ENCODE measurements around the gene STK40.

The STK40 gene, protein sequence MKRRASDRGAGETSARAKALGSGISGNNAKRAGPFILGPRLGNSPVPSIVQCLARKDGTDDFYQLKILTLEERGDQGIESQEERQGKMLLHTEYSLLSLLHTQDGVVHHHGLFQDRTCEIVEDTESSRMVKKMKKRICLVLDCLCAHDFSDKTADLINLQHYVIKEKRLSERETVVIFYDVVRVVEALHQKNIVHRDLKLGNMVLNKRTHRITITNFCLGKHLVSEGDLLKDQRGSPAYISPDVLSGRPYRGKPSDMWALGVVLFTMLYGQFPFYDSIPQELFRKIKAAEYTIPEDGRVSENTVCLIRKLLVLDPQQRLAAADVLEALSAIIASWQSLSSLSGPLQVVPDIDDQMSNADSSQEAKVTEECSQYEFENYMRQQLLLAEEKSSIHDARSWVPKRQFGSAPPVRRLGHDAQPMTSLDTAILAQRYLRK

DNA sequence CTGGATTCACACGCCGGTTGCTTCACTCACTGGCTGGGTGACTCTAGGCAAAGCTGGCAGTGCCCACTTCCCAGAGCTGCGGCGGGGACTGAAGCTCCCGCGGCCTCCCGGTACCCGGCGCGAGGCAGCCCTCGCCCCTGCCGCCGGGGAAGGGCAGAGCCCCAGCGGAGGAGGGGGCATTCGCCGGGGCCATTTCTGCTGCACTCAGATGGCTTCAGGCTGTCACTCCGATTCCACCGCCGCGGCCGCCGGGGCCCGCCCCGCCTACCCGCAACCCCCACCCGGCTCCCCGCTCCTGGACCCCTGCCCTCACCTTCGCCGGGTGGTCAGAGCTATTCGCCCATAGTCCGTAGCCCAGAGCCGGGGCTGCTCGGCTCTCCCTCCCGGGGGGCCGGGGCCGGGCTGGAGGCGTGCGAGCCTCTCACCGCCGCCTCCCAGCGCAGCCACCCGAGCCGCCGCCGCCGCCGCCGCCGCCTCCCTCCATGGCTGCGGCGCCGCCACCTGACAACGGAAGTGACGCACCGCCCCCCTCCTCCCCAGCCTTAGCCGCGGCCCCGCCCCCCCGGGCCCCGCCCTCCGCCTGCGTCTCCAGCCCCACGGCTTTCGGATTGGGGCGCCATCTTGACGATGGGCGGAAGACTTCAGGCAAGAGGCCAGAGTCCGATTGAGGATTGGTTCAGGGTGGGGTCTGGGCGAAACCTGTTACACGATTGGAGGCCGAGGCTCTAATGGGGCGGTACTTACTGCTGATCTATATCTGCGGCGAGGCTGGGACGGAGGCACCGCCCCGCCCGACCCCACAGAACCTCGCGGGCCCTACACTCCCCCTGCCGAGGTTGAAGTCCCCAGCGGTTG lies at the start of gene STK40:
TSS of gene STK40 (minus strand) at position 515 of the 855 bp plus-strand sequence. CDS start 24,592 bp downstream, outside the sequence.
- DNase-seq (ENCODE audit: low read depth in 2 of 3, low spot score in 2 of 3): peak; percentile 89 to 97 (median 94)

DNA sequence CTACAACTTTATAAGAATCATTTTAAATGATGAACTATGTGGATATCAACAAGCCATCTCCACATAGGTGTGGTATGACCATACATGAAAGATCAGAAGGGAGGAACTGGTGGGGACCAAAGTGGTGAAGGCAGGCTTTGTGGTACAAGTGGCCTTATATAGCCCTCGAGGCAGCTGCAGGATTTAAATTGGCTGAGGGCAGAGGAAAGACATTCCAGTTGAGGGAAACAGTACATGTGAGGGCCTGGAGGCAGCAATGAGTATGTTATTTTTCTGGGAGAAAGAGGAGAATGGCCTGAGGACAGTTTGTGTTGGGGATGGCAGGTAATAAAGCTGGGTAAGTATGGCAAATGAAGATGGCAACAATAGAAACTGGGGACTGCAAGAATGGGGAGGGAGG lies 47.4 kb upstream of the STK40 start:
- DNase-seq (ENCODE audit: low read depth in 2 of 3, low spot score in 2 of 3): no peak

DNA sequence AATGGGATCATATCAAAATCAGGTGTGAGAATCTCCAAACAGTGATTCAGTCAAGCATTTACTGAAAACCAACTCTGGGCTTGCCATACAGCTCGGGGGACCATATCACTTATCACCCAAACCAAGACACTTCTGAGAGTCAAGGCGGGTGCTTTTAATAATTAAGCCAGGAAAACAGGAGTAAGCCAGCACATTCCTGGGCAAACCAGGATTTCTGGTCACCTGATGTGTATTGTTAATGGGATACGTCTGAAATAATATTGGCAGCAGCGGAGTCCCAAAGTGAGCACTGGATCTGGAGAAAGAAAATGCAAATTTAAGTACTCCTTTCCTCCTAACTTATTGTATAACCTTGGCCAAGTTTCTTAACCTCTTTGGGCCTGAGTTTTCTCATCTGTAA lies 46.9 kb upstream of the STK40 start:
- no peak for DNase-seq (ENCODE audit: low read depth in 2 of 3, low spot score in 2 of 3)

DNA sequence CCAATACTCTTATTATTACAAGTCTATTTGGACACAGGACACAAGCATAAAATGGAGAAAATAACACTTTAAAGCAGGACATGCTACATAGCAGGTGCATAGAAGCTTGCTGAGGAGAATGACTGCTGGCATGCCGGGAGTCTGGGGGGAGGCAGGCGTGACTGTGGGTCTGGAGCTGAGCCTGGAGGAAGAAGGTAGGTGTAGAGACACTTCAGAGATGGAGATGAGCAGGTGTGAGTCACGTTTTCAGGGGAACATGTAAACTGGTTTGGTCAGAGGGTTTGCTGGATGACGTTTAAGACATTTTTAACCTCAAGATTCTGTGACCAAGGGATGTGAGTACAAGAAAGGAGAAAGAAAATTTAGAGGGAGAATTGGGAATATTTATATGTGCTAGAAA lies 40.1 kb upstream of the STK40 start:
- DNase-seq (ENCODE audit: low read depth in 2 of 3, low spot score in 2 of 3): no peak

DNA sequence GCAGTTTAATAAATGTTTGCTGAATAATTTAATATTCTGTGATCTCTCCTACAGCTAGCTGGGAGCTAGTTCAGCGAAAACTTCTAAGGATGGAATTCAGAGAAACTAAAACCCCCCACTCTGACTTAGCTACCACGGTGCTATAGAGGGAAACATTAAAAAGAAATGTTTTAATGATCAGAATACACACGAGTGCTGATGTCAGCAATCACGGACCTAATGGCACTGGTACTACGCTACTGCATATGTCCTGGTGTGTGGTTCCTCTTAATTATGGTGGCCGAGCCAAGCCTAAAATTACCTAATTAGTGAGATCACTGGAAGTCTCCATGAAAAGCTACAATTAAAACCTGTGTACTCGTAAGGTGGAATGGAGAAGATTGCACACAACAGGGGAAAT lies 35.9 kb upstream of the STK40 start:
- no peak for DNase-seq (ENCODE audit: low read depth in 2 of 3, low spot score in 2 of 3)

DNA sequence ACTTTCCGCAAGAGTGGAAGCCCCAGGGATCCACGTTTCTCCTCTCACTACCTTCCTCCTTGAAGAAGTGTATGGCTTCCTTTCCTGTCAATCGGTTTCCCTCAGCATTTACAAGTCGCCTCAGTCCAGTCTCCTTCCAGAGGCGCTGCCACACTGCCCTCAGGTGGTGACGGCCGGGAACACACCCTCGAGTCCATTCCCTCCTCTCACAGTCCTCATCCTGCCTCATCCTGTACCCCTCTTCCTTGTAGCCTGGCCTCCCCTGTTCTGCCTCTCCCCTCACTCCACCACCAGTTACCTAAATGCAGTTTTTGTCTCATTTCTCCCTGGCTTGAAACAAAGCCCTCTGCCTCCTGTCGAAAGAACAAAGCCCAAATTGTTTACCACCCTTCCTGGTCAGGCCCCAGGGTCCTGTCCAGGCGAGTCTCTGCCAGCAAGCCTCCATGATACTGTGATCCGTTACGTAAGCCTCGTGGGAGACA lies 35.2 kb upstream of the STK40 start:
- peak; percentile 70 to 97 (median 94) for DNase-seq (ENCODE audit: low read depth in 2 of 3, low spot score in 2 of 3)

DNA sequence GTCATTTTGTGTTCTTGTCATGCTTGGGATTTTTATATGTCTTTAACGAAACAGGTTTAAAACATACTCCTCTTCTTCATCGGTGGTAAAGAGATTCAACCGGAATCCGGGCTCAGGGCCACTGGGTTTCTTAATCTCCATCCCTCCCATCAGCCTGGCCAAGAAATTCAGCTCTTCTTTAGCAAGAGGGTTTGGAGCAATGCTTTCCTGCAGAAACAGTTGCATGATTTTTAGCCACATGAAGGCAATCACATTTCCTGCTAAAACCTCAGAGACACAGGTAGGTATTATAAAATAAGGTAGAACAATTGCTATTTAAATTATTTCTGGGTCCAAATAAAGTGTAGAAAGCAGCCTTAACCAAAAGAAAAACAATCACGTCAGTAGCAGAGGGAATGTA lies 34.7 kb upstream of the STK40 start:
- DNase-seq (ENCODE audit: low read depth in 2 of 3, low spot score in 2 of 3): no peak

DNA sequence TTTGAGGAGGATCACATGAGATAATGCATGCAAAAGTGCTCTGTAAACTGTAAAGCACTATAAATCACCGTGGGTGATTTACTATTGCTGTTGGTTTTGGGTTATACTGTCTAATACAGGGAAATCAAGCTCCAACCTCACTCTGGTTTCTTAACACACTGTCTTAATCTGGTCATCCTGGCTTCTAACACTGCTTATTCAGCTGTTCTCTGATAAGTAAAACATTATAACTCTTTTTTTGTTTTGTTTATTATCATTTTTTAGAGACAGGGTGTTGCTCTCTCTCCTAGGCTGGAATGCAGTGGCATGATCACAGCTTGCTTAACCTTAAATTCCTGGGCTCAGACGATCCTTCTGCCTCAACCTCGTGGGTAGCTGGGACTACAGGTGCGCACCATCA lies 33.8 kb upstream of the STK40 start:
- no peak for DNase-seq (ENCODE audit: low read depth in 2 of 3, low spot score in 2 of 3)

DNA sequence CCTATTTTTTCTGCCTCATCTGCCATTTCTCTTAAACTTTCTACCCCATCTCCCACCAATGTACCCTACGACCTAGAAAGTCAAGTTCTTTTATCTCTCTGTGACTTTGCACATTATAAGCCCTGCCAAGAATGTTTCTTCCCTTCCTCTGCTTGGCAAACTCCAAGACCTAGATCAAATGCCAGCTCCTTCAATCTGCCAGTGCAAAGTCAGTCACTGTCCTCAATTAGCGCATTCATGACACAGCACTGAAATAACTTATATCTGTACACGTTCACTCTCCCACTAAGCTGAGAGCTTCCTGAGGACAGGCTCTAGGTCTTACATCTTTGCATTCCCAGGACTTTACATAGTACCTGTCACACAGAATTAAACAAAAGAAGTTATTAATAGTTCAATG lies 33.4 kb upstream of the STK40 start:
- DNase-seq (ENCODE audit: low read depth in 2 of 3, low spot score in 2 of 3): no peak

DNA sequence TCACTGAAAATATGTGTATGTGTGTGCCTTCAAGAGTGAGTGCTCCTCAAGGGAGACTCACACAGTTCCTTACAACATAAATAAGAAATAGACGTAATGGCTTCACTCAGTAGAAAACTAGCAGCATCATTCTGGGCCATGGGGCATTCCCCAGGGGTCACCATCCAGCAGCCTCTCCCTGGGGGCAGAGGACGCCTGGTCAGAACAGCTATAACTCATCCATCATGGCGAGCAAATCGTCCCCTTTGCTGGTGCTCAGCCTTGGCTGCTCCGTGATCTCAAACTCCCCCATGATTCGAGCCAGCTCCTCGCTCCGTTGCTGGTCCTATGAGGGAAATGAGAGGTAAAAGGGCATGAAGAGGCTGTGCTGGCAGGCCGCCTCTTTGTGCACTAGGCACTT lies 32.2 kb upstream of the STK40 start:
- no peak for DNase-seq (ENCODE audit: low read depth in 2 of 3, low spot score in 2 of 3)

DNA sequence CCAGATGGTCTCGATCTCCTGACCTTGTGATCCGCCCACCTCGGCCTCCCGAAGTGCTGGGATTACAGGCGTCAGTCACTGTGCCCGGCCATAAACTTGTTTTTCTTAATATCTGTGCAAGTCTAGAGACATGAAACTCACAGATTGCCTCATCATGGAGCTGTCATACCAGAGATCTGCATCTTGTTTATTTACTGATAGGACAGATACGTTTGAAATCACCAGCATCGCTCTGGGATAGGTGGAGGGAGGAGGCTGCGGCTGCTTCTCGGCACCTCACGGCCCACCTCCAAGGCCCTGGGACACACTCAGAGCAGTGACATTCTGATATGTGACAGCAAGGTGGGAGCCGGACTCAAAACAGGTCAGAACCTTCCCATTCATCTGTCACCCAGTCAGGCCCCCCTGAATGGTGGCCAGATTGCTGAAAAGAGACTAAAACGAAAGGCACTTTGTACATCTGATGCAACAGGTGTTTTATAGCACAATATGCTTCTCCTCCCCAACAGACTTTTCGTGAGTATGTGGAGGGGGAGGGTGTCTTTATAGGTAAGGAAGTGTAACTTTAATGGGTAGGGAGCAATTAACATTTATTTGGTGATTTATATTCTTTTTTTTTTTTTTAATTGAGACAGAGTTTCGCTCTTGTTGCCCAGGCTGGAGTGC lies 30.1 kb upstream of the STK40 start:
- no peak for DNase-seq (ENCODE audit: low read depth in 2 of 3, low spot score in 2 of 3)

DNA sequence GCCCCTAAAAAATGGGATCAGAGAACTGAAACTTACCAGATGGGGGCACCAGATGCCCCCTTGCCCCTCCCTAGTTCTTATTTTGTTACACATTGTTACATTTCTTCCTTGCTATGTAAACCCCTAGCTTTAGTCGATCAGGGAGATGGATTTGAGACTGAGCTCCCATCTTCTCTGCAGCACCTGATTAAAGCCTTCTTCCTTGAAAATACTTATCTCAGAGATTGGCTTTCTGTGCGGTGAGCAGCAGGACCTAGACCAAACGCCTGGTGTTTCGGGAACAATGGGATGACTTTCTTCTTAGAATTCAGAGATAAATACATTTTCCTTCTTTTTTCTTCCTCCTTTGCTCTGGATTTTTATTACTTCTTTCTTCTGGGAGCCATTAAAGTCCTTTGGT lies 28.7 kb upstream of the STK40 start:
- no peak for DNase-seq (ENCODE audit: low read depth in 2 of 3, low spot score in 2 of 3)

DNA sequence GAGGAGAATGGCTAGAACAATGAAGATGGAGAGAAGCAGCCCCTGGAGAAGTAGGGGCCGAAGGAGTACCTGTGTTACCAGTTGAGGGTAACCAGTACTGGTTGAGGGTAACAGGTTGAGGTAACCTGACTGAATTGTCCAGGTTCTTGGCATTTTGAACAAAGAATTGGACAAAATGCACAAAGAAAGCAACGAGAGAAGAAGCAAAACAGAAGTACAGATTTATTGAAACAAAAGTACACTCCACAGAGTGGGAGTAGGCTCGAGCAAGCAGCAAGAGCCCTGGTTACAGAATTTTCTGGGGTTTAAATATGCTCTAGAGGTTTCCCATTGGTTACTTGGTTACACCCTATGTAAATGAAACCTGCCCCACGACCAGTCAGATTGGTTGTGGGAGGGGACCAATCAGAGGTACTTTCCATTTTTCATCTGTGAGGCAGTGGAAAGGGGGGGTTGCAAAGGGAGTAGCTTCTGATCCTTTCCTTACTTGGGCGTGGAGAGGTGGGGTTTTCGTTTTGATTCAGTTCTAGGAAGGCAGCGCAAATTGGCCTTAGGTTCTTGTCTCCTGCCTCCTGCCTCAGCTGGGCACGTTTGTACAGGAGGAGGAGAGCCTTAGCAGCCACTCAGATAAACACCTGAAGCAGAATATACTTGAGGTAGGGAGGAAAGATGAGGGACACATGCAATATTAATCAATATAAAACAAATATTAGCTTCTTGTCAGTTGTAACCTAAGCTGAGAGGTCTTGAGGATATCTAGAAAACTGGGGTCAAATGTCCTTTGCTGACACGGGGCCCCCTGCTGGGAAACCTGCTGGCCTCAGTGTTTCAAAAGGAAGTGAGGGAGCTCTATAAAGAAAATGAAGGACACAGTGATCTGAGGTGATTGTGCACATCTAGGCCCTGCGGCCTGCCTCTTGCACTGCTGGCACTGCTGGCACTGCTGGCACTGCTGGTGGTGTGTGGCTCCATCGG lies 26.2 kb upstream of the STK40 start:
- DNase-seq (ENCODE audit: low read depth in 2 of 3, low spot score in 2 of 3): no peak

DNA sequence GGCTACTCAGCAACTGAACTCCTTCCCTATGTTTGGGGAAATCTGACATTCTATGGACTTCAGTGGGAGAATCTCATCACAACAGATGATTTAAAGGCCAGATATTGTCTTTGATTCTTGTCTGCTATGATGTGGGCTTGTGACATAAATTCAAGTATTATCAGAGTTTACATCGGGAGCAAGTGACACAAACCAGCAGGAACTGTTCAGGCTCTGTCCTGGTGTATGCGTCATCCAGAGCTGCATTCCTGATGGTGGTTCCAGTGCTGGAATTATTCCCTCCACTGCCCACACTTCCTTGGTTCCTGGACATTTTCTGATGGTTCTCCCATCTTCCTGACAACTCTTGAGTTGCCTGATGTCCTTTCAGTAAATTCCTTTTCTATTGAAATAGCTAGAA lies 22.8 kb upstream of the STK40 start:
- no peak for DNase-seq (ENCODE audit: low read depth in 2 of 3, low spot score in 2 of 3)

DNA sequence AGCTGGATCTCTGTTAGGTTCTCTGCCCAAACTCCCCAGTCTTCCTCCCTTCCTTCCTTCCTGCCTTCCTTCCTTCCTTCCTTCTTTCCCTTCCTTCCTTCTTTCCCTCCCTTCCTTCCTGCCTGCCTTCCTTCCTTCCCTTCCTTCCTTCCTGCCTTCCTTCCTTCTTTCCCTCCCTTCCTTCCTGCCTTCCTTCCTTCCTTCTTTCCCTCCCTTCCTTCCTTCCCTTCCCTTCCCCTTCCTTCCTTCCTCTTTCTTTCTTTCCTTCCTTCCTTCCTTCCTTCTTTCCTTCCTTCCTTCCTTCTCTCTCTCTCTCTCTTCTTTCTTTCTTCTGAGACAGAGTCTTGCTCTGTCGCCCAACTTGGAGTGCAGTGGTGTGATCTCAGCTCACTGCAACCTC lies 20.7 kb upstream of the STK40 start:
- no peak for DNase-seq (ENCODE audit: low read depth in 2 of 3, low spot score in 2 of 3)

DNA sequence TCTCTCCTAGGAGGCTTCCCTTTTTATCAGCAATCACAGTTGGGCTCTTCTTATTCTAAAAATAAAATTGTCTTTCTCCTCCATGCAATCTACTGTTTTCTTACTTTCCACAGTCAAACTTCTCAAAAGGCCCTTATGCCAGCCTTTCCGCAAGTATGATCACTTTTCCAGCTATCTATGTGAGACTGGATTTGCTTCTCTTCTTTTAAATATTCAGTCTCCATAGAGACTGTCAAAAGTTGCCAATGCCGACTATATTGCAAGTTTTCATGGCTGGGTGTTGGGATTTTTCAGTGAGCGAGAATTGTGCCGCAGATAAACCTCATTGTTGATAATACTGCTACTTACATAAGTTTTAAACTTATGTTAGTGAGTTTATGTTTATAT lies 16.8 kb upstream of the STK40 start:
- DNase-seq (ENCODE audit: low read depth in 2 of 3, low spot score in 2 of 3): no peak

DNA sequence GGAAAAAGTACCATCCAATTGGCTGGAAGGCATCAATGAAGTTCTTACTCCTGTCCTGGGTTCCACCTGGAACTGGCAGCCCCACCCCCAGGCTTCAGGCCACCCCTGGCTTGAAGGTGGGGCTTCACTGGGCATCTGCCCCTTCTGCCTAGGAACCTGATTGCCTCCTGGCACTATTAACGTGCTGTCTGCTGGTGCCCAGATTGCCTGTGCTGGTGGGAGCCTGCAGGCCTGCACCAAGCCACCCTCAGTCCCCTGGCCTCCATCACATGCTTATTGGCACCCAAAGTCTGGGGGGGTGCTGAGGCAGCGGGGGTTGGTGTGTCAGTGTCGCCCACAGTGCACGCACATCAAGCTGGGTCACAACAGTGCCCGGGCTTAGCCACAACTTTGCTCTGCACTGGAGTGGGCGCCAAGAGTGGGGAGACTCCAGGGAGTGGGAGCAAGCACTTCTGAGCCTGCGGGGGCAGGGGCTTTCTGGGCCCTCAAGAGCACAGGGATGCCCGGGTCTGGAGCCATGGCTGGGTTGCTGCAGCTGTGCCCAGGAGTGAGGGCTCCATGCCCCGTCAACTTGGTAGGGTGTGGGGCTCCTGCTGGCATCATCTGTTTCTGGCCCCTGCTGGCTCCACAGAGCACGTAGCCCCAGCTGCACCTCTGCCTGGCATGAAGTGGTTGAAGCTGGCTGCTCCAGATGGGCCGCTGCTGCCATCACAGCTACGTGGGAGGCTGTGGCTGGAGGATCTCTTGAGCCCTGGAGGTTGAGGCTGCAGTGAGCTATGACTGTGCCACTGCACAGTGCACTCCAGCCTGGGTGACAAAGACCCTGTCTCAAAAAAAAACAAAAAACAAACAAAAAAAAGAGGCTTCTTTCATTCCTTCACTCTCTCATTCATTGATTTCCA lies 16.1 kb upstream of the STK40 start:
- DNase-seq (ENCODE audit: low read depth in 2 of 3, low spot score in 2 of 3): no peak

DNA sequence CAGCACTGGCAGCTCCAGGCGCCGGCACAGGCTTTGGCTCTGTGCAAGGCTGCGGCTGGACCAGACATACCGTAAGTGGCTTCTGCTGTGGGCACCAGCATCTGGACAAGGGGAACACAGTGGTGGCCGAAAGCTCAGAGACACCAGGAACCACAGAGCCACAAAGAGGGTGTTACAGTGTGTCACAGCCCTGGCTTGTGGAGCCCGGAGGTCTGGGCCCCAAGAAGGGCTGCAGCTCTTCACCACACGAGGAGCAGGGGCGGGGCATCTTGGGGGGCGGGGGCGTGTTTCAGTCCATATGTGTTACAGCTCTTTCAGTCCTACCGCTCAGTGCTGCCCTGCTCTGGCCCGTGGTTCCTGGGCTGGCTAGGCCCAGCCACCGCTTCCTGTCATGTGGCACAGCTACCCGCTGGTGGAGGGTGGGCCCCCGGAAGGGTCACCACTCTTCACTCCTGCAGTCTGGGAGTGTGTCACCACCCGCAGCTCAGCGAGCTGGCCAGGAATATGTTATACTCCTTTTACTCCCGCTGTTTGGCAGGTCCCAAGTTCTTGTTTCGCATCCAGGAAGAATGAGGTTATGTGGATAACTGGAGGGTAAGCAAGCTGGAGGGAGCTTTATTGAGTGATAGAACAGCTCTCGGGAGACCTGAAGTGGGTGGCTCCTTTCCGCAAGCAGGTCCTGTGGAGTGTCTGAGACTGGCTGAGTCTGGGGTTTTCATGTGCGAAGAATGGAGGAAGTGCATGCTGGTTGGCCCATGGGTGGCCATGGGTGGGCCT lies 15.3 kb upstream of the STK40 start:
- DNase-seq (ENCODE audit: low read depth in 2 of 3, low spot score in 2 of 3): peak in 2 of 3 experiments; percentile 33 to 40

DNA sequence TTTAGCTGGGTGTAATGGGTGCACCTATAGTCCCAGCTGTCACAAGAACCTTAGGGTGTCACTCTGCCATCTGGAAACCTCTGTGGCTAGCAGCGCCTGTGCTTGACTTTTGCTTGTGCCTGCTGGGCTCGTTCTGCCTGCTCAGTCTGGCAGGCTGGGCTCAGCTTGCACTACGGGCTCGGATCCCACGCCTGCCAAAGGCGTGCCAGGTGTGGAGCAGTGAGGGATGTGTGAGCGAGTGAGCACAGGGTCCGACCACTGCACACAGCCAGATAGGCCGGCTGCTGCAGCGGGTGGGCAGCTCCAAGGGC lies 14.7 kb upstream of the STK40 start:
- DNase-seq (ENCODE audit: low read depth in 2 of 3, low spot score in 2 of 3): no peak

All from activated CD8-positive, alpha-beta memory T cell treated with anti-CD3 and anti-CD28 coated beads for 48 hours (primary cell).